HEK293 (cell line): ENCODE data around the gene RSPH9.

Experiments
- CTCF ChIA-PET: fragments of 350-600 bp; formaldehyde crosslinking; extraction: SDS; loops from one replicate; lab custom pipeline; 2021; ENCODE audit warnings: antibody characterized with exemption; lab: Yijun Ruan, JAX
- POLR2A ChIA-PET: fragments of 300-600 bp; formaldehyde crosslinking; extraction: SDS; loops from one replicate; lab custom pipeline; 2020; ENCODE audit warnings: antibody characterized with exemption, inconsistent platforms; lab: Yijun Ruan, JAX
- H3K27ac ChIP-seq: fragments of 200-500 bp; sonication (Bioruptor generic); 2 replicates; pipeline ENCODE4 v1.5.1; 2014; ENCODE audit warnings: low read depth, low read length, control low read depth, inconsistent platforms; ENCODE audit errors: extremely low read depth
- H3K36me3 ChIP-seq, 2 experiments: fragments of 200-500 bp in 1 of 2; sonication (Bioruptor generic) in 1 of 2; 1 replicate in 1 of 2; 2 replicates in 1 of 2; pipeline ENCODE4 v1.5.1; 2014 to 2017; ENCODE audit warnings: inconsistent platforms in 2 of 2, low read length in 2 of 2; ENCODE audit not compliant: control insufficient read depth in 2 of 2, insufficient read depth in 1 of 2
- H3K4me1 ChIP-seq: fragments of 200-500 bp; sonication (Bioruptor generic); 2 replicates; pipeline ENCODE4 v1.5.1; 2014; ENCODE audit warnings: mild to moderate bottlenecking, low read length, inconsistent platforms; ENCODE audit not compliant: control insufficient read depth, insufficient read depth
- H3K4me3 ChIP-seq: 2 replicates; pipeline ENCODE4 v1.5.1; 2011; ENCODE audit warnings: low read depth, mild to moderate bottlenecking, control low read depth, low read length, moderate library complexity
- H3K9me3 ChIP-seq: fragments of 200-500 bp; sonication (Bioruptor generic); 2 replicates; pipeline ENCODE4 v1.5.1; 2014; ENCODE audit warnings: low read depth, low read length, inconsistent platforms; ENCODE audit not compliant: control insufficient read depth, insufficient read depth
- ATF2 ChIP-seq: fragments of 450-650 bp; formaldehyde crosslinking; IDR thresholded peaks from 2 replicates; pipeline ENCODE4 v1.5.1; 2016; ENCODE audit warnings: missing biosample characterization, missing genetic modification characterization, low read depth
- BCL11A ChIP-seq: fragments of 450-650 bp; formaldehyde crosslinking; IDR thresholded peaks from 2 replicates; pipeline ENCODE4 v1.5.1; 2016; ENCODE audit warnings: low read depth, missing biosample characterization, missing genetic modification characterization
- EGR2 ChIP-seq: fragments of 450-650 bp; formaldehyde crosslinking; IDR thresholded peaks from 2 replicates; pipeline ENCODE4 v1.5.1; 2016; ENCODE audit warnings: low read depth, missing biosample characterization, missing genetic modification characterization
- GLI4 ChIP-seq: fragments of 450-650 bp; formaldehyde crosslinking; IDR thresholded peaks from 2 replicates; pipeline ENCODE4 v1.5.1; 2016; ENCODE audit warnings: missing biosample characterization, missing genetic modification characterization
- GLIS2 ChIP-seq: fragments of 450-650 bp; formaldehyde crosslinking; IDR thresholded peaks from 2 replicates; pipeline ENCODE4 v1.5.1; 2016; ENCODE audit warnings: missing biosample characterization, missing genetic modification characterization
- HOXC10 ChIP-seq: sonication (generic); formaldehyde crosslinking; IDR thresholded peaks from 2 replicates; pipeline ENCODE4 v1.8.1; 2023; ENCODE audit warnings: mild to moderate bottlenecking, missing genetic modification reagents
- KLF9 ChIP-seq: fragments of 450-650 bp; formaldehyde crosslinking; IDR thresholded peaks from 2 replicates; pipeline ENCODE4 v1.5.1; 2016; ENCODE audit warnings: missing biosample characterization, missing genetic modification characterization, low read depth
- TRIM28 ChIP-seq: IDR thresholded peaks from 2 replicates; pipeline ENCODE4 v1.6.1; 2011; ENCODE audit warnings: low read length, control low read depth, borderline replicate concordance
- ZBTB8A ChIP-seq: fragments of 450-650 bp; formaldehyde crosslinking; IDR thresholded peaks from 2 replicates; pipeline ENCODE4 v1.5.1; 2016; ENCODE audit warnings: missing biosample characterization, missing genetic modification characterization
- ZNF202 ChIP-seq: fragments of 450-650 bp; formaldehyde crosslinking; IDR thresholded peaks from 2 replicates; pipeline ENCODE4 v1.5.1; 2016; ENCODE audit warnings: missing biosample characterization, missing genetic modification characterization, borderline replicate concordance
- ZNF24 ChIP-seq: fragments of 450-650 bp; formaldehyde crosslinking; IDR thresholded peaks from 2 replicates; pipeline ENCODE4 v1.5.1; 2016; ENCODE audit warnings: missing biosample characterization, missing genetic modification characterization
- ZNF311 ChIP-seq: fragments of 450-650 bp; formaldehyde crosslinking; IDR thresholded peaks from 2 replicates; pipeline ENCODE4 v1.5.1; 2017; ENCODE audit warnings: missing biosample characterization, missing genetic modification characterization, borderline replicate concordance
- ZNF350 ChIP-seq: fragments of 450-650 bp; formaldehyde crosslinking; IDR thresholded peaks from 2 replicates; pipeline ENCODE4 v1.5.0; 2017; ENCODE audit warnings: missing biosample characterization, mild to moderate bottlenecking, missing genetic modification characterization
- ZNF37A ChIP-seq: fragments of 450-650 bp; IDR thresholded peaks from 2 replicates; pipeline ENCODE4 v1.5.1; 2018; ENCODE audit warnings: missing biosample characterization, missing genetic modification characterization
- ZNF394 ChIP-seq: fragments of 450-650 bp; formaldehyde crosslinking; IDR thresholded peaks from 2 replicates; pipeline ENCODE4 v1.5.1; 2016; ENCODE audit warnings: missing biosample characterization, missing genetic modification characterization, mild to moderate bottlenecking, moderate library complexity, borderline replicate concordance
- ZNF404 ChIP-seq: fragments of 450-650 bp; formaldehyde crosslinking; IDR thresholded peaks from 2 replicates; pipeline ENCODE4 v1.5.1; 2017; ENCODE audit warnings: missing biosample characterization, missing genetic modification characterization
- ZNF433 ChIP-seq: fragments of 450-650 bp; formaldehyde crosslinking; IDR thresholded peaks from 2 replicates; pipeline ENCODE4 v1.5.1; 2016; ENCODE audit warnings: missing biosample characterization, missing genetic modification characterization, low read depth
- ZNF768 ChIP-seq: fragments of 450-650 bp; formaldehyde crosslinking; IDR thresholded peaks from 2 replicates; pipeline ENCODE4 v1.5.1; 2018; ENCODE audit warnings: missing biosample characterization, mild to moderate bottlenecking, missing genetic modification characterization
- ZNF791 ChIP-seq: fragments of 450-650 bp; formaldehyde crosslinking; IDR thresholded peaks from 2 replicates; pipeline ENCODE4 v1.5.1; 2016; ENCODE audit warnings: missing biosample characterization, missing genetic modification characterization
- ZSCAN18 ChIP-seq: fragments of 450-650 bp; formaldehyde crosslinking; IDR thresholded peaks from 2 replicates; pipeline ENCODE4 v1.5.1; 2016; ENCODE audit warnings: missing biosample characterization, missing genetic modification characterization
- ZSCAN30 ChIP-seq: fragments of 450-650 bp; IDR thresholded peaks from 2 replicates; pipeline ENCODE4 v1.5.1; 2018; ENCODE audit warnings: missing biosample characterization, mild to moderate bottlenecking, missing genetic modification characterization, moderate library complexity
- TF ChIP-seq, protein P1 (sequence below): fragments of 450-650 bp; formaldehyde crosslinking; IDR thresholded peaks from 2 replicates; pipeline ENCODE4 v1.5.1; 2016; ENCODE audit warnings: missing biosample characterization, missing genetic modification characterization
- TF ChIP-seq, protein P2 (sequence below): fragments of 450-650 bp; formaldehyde crosslinking; IDR thresholded peaks from 2 replicates; pipeline ENCODE4 v1.5.1; 2016; ENCODE audit warnings: missing biosample characterization, missing genetic modification characterization
- TF ChIP-seq, protein P3 (sequence below): fragments of 450-650 bp; formaldehyde crosslinking; IDR thresholded peaks from 2 replicates; pipeline ENCODE4 v1.5.1; 2016; ENCODE audit warnings: missing biosample characterization, missing genetic modification characterization

Gene RSPH9

GRCh38 chr6:43645613-43645964, 753 bp downstream of the RSPH9 start (continued):
- TF ChIP-seq, protein P1, sequence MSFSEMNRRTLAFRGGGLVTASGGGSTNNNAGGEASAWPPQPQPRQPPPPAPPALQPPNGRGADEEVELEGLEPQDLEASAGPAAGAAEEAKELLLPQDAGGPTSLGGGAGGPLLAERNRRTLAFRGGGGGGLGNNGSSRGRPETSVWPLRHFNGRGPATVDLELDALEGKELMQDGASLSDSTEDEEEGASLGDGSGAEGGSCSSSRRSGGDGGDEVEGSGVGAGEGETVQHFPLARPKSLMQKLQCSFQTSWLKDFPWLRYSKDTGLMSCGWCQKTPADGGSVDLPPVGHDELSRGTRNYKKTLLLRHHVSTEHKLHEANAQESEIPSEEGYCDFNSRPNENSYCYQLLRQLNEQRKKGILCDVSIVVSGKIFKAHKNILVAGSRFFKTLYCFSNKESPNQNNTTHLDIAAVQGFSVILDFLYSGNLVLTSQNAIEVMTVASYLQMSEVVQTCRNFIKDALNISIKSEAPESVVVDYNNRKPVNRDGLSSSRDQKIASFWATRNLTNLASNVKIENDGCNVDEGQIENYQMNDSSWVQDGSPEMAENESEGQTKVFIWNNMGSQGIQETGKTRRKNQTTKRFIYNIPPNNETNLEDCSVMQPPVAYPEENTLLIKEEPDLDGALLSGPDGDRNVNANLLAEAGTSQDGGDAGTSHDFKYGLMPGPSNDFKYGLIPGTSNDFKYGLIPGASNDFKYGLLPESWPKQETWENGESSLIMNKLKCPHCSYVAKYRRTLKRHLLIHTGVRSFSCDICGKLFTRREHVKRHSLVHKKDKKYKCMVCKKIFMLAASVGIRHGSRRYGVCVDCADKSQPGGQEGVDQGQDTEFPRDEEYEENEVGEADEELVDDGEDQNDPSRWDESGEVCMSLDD (tag by site-specific recombination): no peak
- TF ChIP-seq, protein P2, sequence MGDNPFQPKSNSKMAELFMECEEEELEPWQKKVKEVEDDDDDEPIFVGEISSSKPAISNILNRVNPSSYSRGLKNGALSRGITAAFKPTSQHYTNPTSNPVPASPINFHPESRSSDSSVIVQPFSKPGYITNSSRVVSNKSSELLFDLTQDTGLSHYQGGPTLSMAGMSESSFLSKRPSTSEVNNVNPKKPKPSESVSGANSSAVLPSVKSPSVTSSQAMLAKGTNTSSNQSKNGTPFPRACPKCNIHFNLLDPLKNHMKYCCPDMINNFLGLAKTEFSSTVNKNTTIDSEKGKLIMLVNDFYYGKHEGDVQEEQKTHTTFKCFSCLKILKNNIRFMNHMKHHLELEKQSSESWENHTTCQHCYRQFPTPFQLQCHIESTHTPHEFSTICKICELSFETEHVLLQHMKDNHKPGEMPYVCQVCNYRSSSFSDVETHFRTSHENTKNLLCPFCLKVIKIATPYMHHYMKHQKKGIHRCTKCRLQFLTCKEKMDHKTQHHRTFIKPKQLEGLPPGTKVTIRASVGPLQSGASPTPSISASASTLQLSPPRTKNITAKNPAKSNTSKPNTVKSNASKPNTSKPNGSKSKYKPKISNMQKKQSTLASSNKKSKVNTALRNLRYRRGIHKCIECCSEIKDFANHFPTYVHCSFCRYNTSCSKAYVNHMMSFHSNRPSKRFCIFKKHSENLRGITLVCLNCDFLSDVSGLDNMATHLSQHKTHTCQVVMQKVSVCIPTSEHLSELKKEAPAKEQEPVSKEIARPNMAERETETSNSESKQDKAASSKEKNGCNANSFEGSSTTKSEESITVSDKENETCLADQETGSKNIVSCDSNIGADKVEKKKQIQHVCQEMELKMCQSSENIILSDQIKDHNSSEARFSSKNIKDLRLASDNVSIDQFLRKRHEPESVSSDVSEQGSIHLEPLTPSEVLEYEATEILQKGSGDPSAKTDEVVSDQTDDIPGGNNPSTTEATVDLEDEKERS (tag by site-specific recombination): no peak
- TF ChIP-seq GLI4 (no peak), TRIM28 (no peak), ZNF394 (tag by site-specific recombination) (no peak), ZSCAN30 (no peak), ZBTB8A (tag by site-specific recombination) (no peak), KLF9 (no peak), ZNF768 (tag by site-specific recombination) (no peak), BCL11A (tag by site-specific recombination) (no peak), ZNF433 (no peak)
- TF ChIP-seq, protein P3, sequence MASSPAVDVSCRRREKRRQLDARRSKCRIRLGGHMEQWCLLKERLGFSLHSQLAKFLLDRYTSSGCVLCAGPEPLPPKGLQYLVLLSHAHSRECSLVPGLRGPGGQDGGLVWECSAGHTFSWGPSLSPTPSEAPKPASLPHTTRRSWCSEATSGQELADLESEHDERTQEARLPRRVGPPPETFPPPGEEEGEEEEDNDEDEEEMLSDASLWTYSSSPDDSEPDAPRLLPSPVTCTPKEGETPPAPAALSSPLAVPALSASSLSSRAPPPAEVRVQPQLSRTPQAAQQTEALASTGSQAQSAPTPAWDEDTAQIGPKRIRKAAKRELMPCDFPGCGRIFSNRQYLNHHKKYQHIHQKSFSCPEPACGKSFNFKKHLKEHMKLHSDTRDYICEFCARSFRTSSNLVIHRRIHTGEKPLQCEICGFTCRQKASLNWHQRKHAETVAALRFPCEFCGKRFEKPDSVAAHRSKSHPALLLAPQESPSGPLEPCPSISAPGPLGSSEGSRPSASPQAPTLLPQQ (tag by site-specific recombination): no peak

- ChIA-PET POLR2A (interaction anchor here (0.7 to 5.3 kb wide), 2 partner anchors 11 to 18 kb away, joined by 4 to 33 read pairs; partner anchors contain the start of gene MAD2L1BP), CTCF (interaction anchor here (0.5 to 2.0 kb wide), 7 partner anchors 9 to 833 kb away, joined by 3 to 7 read pairs (median 4); partner anchors contain the start of gene VEGFA)
- no peak overlapping the region for H3K27ac ChIP-seq
- peaks cover 7% of the 10 kb centered on the region for H3K4me1 ChIP-seq
- no peak overlapping the region for H3K4me3 ChIP-seq
- TF ChIP-seq EGR2 (tag by site-specific recombination): no peak
- TF ChIP-seq ZNF404: no peak
- no peak for TF ChIP-seq ZNF791 (tag by site-specific recombination)
- TF ChIP-seq HOXC10 (CRISPR knock-in tag): no peak
- no peak for TF ChIP-seq ZSCAN18
- no peak for TF ChIP-seq ATF2 (tag by site-specific recombination)
- no peak for TF ChIP-seq ZNF311 (tag by site-specific recombination)
- no peak for TF ChIP-seq ZNF350 (tag by site-specific recombination)
- no peak for TF ChIP-seq GLIS2 (tag by site-specific recombination)
- no peak for TF ChIP-seq ZNF24 (tag by site-specific recombination)
- no peak for TF ChIP-seq ZNF202
- TF ChIP-seq ZNF37A (tag by site-specific recombination): no peak
- peaks cover 0 to 1% of the 10 kb centered on the region in 2 experiments; a peak in 2 of 3 replicates for H3K36me3 ChIP-seq
- no peaks in the 10 kb centered on the region for H3K9me3 ChIP-seq
Measured at GRCh38 chr6:43647613-43648012, 2.8 kb downstream of the RSPH9 start.
